RCC 7860 (cell line): ENCODE results near the gene GBP6.
"Not testable (repeated sequence)": the region's sequence is repeated elsewhere in the genome, so short reads cannot be mapped to it uniquely, and the experiment has no call there.

Source experiments
- DNase-seq: peaks from one replicate; pipeline ENCODE4 v3.0.0-alpha.2; 2015; ENCODE audit warnings: low spot score
- FAIRE-seq: peaks from 2 replicates; lab custom pipeline; 2012; peaks lifted over from hg19 to GRCh38; lab: Jason Lieb, UNC

The GBP6 gene

GRCh38 chr1:89364954-89365550 lies 1.2 kb downstream of the GBP6 start:
- DNase-seq (no peak), FAIRE-seq (no peak)

DNA sequence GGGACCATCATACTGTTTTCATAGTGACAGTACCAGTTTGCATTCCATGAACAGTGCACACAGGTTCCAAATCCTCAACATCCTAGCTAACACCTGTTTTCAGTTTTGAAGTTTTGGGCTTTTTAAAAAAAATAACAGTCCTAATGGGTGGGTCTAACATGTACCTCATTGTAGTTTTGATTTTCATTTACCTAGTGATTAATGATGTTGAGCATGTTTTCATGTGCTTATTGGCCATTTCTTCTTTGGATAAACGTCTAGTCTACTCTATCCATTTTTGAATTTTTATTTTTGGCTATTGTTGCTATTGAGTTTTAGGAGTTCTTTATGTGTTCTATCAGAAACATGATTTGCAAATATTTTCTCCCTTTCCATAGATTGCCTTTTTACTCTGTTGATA lies 3.4 kb downstream of the GBP6 start:
- FAIRE-seq (no peak), DNase-seq (no peak)

GRCh38 chr1:89369331-89369730 lies 5.5 kb downstream of the GBP6 start:
- no peak for FAIRE-seq
- DNase-seq = no peak

DNA sequence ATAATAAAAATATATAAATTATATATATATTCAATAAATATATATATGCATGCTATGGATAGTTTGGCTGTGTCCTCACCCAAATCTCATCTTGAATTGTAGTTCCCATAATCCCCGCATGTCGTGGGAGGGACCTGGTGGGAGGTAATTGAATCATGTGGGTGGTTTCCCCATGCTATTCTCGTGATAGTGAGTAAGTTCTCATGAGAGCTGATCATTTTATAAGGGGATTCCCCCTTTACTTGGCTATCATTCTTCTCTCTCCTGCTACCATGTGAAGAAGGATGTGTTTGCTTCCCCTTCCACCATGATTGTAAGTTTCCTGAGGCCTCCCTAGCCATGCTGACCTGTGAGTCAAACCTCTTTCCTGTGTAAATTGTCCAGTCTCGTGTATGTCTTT lies 10.0 kb downstream of the GBP6 start:
- FAIRE-seq, DNase-seq: not testable (repeated sequence)

DNA sequence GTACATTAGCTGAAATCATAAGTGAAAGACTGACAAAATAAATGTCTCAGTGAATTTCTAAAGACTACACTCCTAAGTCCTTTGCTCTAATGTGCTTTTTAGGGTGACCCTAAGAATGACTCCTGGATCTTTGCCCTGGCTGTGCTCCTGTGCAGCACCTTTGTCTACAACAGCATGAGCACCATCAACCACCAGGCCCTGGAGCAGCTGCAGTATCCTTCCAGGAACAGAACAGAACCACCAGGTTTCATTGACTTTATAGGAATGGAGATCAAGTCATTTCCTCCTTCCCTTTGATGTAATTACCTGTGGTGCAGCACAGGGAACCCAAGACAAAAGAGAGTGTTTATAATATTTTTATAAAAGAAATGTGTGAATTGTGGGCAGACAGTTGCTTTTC lies 14.1 kb downstream of the GBP6 start:
- DNase-seq (no peak), FAIRE-seq (no peak)

- DNase-seq (no peak), FAIRE-seq (no peak)
These were observed 17.8 kb downstream of the GBP6 start for GRCh38 chr1:89381618-89382017.

DNA sequence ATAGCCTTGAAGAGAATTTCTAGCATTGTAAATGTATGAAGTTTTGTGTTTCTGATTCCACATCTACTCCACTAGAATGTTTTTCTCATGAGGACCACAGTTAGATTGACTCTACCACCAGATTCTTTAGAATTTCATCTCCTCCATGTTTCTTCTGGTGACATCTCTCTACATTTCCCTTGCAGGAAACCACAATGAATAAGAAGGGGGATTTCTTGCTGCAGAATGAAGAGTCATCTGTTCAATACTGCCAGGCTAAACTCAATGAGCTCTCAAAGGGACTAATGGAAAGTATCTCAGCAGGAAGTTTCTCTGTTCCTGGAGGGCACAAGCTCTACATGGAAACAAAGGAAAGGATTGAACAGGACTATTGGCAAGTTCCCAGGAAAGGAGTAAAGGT lies 18.6 kb downstream of the GBP6 start:
- FAIRE-seq = no peak

GRCh38 chr1:89383185-89383584 lies 19.3 kb downstream of the GBP6 start:
- no peak for DNase-seq
- FAIRE-seq = no peak

More for the DNA sequence above, 18.6 kb downstream of the GBP6 start:
- no peak for DNase-seq

DNA sequence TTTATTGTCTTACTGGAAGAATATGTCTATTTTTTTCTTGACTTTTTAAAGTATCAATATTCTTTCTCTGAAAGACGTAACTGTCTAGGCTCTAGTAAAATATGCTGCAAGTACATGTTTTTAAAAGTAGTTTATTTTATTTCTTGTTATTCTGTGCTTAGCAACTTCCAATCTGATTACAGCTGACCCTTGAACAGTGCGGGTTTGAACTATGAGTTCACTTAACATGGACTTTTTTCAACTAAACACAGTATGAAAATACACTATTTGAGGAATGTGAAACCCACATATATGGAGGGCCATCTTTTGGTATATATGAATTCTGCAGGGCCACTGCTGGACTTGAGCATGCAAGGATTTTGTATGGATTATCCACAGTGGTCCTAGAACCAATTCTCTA lies 26.8 kb downstream of the GBP6 start:
- DNase-seq = no peak
- FAIRE-seq = no peak

DNA sequence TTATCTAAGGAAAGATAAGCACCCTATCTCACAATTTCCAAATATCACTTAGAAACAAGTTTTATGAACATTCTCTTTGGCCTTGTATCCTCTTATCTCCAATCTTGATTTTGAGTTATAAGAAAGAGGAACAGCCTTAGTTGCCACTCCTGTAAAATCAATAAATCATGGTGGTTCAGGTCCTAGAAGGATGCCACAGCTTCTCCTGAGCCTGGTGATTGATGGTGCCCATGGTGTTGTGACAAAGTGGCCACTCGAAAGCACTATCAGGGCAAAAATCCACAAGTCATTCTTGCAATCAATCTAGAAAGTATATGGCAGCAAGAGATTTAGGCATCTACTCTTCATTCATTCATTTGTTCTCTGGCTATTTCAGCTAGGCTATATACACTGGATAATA lies 27.8 kb downstream of the GBP6 start:
- DNase-seq (no peak), FAIRE-seq (no peak)

GRCh38 chr1:89394851-89395250 lies 31.0 kb downstream of the GBP6 start:
- DNase-seq = no peak
- FAIRE-seq = no peak

DNA sequence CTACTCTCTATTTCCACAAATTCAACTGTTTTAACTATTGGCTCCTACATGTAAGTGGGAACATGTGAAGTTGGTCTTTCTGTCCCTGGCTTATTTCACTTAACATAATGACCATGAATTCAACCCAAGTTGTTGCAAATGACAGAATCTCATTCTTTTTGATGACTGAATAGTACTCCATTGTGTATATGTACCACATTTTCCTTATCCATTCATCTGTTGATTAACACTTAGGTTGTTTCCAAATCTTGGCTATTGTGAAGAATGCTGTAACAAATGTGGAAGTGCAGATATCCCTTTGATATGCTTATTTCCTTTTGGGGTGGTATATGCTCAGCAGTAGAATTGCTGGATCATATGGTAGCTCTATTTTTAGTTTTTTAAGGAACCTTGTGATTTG lies 33.0 kb downstream of the GBP6 start:
- DNase-seq = no peak
- FAIRE-seq = no peak

GRCh38 chr1:89405275-89405929 lies 41.5 kb downstream of the GBP6 start:
- DNase-seq = no peak
- FAIRE-seq = no peak

- FAIRE-seq (no peak), DNase-seq (no peak)
These were observed 43.5 kb downstream of the GBP6 start for GRCh38 chr1:89407360-89407759.

- not testable (repeated sequence) for FAIRE-seq
These were observed 43.9 kb downstream of the GBP6 start for GRCh38 chr1:89407768-89408167.

GRCh38 chr1:89425056-89425455 lies 61.2 kb downstream of the GBP6 start:
- no peak for DNase-seq
- no peak for FAIRE-seq

More at GRCh38 chr1:89407768-89408167, 43.9 kb downstream of the GBP6 start:
- not testable (repeated sequence) for DNase-seq

DNA sequence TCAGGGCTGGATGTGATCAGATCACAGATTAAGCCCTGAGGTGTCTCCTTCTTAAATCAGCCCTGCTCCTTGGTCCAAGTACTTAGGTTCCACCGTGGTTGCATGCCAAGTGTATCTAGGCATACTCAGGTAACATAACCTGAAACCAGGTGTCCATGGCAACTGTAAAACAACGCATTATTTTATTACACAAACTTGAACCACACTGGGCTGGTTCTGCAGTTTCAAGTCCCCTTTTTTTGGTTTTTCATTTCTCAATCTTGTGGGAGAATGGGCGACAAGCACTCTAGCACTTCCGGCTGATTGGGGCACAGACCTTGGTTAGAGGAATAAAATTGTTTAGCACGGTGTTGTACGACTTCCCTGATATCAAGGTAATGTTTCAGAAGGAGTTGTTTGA lies 65.2 kb downstream of the GBP6 start:
- DNase-seq (no peak), FAIRE-seq (no peak)

- FAIRE-seq, DNase-seq: not testable (repeated sequence)
These were observed 65.8 kb downstream of the GBP6 start for GRCh38 chr1:89429681-89430080.

DNA sequence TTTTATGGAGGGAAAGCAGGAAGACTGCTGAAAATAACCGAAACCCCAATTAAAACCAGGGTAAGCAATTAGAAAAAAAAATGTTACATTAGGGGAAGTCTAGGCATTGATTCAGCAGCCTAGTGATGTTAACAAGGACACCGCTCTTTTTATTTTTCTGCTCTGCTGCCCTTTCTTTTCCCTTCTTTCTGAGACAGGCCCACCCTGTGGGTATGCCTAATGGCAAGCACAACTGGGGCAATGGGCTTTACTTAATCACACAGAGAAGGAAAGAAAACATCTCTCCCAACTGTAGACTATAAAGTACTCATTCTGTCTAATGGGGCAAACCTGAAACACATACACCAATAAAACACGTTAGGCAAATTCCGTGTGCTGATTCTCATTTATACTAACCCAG lies 69.6 kb downstream of the GBP6 start:
- no peak for DNase-seq
- no peak for FAIRE-seq

- DNase-seq, FAIRE-seq: not testable (repeated sequence)
These were observed 70.4 kb downstream of the GBP6 start for GRCh38 chr1:89434058-89434780.
